Spleen (tissue), 7 donors: Measurements from ENCODE around the gene KLF13.

Source experiments
- POLR2AphosphoS5 ChIP-seq, 3 donors: sonication (generic); formaldehyde crosslinking; IDR thresholded peaks; one replicate each; pipeline ENCODE4 v1.5.1; 2017; ENCODE audit warnings: antibody characterized with exemption in 3 of 3
- TF ChIP-seq, protein P1 (sequence below), 11 experiments: fragments of 200-600 bp in 7 of 11; fragments of 450-650 bp in 4 of 11; sonication (generic) in 4 of 11; IDR thresholded peaks in 8 of 11; conservative IDR thresholded peaks in 3 of 11; 1 replicate in 7 of 11; 2 replicates in 4 of 11; pipeline versions ENCODE4 v1.4.0 to v1.8.0; 2016 to 2021; ENCODE audit warnings: antibody characterized with exemption in 11 of 11, inconsistent platforms in 4 of 11, mild to moderate bottlenecking in 1 of 11
- donor health status: DM: no; HTN: no; CAD: no; lungs with moderate emphysema.
- donor health status: DM: no; HTN: no; CAD: no.
- donor health status: DM: no; HTN: no; CAD: no.

DNA sequence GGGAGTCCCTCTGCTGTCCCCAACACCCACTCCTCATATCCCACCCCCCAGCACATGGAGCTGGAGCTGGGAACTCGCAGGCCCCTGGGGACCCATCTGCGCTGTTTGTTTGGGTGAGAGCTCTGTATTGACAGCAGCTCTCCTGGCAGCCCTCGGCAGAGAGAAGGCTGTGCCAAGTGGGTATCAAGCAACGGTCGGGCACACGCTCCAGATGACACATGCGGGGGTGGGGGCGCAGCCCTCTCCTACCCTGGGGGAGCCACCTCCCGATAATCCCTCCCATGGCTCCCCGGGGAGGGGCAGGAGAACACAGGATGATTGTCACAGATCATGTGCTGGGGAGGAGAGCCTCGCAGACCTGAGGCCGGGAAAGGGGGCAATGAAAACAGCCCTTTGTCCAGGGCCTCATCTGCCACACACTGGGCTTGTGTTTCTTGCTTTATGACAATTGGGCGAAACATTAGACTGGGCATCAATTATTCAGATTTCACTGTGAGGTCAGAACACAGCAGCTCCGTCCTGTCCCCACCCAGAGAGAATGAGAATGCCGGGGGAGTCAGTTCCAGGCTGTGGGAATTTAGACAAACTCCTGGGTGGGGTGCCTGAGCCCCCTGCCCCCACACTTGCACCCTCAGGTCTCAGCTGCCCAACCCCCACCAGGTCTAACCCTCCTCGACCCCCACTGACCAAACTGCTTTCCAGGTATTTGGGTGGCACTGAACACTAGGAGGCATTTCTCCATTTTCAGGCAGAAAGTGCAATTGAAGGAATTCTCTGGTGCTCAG lies 46.4 kb upstream of the KLF13 start:
- TF ChIP-seq, protein P1, sequence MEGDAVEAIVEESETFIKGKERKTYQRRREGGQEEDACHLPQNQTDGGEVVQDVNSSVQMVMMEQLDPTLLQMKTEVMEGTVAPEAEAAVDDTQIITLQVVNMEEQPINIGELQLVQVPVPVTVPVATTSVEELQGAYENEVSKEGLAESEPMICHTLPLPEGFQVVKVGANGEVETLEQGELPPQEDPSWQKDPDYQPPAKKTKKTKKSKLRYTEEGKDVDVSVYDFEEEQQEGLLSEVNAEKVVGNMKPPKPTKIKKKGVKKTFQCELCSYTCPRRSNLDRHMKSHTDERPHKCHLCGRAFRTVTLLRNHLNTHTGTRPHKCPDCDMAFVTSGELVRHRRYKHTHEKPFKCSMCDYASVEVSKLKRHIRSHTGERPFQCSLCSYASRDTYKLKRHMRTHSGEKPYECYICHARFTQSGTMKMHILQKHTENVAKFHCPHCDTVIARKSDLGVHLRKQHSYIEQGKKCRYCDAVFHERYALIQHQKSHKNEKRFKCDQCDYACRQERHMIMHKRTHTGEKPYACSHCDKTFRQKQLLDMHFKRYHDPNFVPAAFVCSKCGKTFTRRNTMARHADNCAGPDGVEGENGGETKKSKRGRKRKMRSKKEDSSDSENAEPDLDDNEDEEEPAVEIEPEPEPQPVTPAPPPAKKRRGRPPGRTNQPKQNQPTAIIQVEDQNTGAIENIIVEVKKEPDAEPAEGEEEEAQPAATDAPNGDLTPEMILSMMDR (IDR thresholded peaks at IDR 0.05 in 8 of 11, conservative IDR thresholded peaks at IDR 0.05 in 3 of 11): no peak
- no peak for TF ChIP-seq POLR2AphosphoS5 (IDR thresholded peaks at IDR 0.05)
